ENCODE data around the gene GORASP2. TPM values are rescaled to one million over a fixed set of nuclear protein-coding genes. Genes with fewer than 3 reads are reported as not detected.

GORASP2 gene
- total and polyA plus RNA-seq, 11 donors: 24.5 to 84.9 (median 62.6) TPM

GRCh38 chr2:170930991-170931266, 1.9 kb downstream of the GORASP2 start:
- Histone ChIP-seq H3K9me3 (no peaks in the 10 kb centered on the region), H3K4me1 (peaks cover 0 to 47% (median 36%) of the 10 kb centered on the region in 12 donors), H3K4me3 (peak overlapping the region in 9 of 12 donors; percentile 73 to 97 (median 91))

GRCh38 chr2:170932166-170932565, 3.1 kb downstream of the GORASP2 start:
- no peak for TF ChIP-seq POLR2A (IDR thresholded peaks at IDR 0.05)
- TF ChIP-seq, protein P1, sequence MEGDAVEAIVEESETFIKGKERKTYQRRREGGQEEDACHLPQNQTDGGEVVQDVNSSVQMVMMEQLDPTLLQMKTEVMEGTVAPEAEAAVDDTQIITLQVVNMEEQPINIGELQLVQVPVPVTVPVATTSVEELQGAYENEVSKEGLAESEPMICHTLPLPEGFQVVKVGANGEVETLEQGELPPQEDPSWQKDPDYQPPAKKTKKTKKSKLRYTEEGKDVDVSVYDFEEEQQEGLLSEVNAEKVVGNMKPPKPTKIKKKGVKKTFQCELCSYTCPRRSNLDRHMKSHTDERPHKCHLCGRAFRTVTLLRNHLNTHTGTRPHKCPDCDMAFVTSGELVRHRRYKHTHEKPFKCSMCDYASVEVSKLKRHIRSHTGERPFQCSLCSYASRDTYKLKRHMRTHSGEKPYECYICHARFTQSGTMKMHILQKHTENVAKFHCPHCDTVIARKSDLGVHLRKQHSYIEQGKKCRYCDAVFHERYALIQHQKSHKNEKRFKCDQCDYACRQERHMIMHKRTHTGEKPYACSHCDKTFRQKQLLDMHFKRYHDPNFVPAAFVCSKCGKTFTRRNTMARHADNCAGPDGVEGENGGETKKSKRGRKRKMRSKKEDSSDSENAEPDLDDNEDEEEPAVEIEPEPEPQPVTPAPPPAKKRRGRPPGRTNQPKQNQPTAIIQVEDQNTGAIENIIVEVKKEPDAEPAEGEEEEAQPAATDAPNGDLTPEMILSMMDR (IDR thresholded peaks at IDR 0.05): no peak
- no peaks in the 10 kb centered on the region for H3K9me3 ChIP-seq
- ATAC-seq: no peak
- DNase-seq: no peak
- H3K27me3 ChIP-seq: no peaks in the 10 kb centered on the region
- intact Hi-C loops (cut with DNase I): no loop called here
- peaks cover 0 to 18% (median 6%) of the 10 kb centered on the region in 9 donors for H3K36me3 ChIP-seq
- H3K4me1 ChIP-seq: peaks cover 0 to 50% (median 36%) of the 10 kb centered on the region in 12 donors
- H3K4me3 ChIP-seq: no peak overlapping the region
- WGBS, 4 donors: 54 to 69% (median 60%) methylated on average over 1 of the region's 1 CpG
- no peak overlapping the region for H3K27ac ChIP-seq

More at GRCh38 chr2:170930991-170931266, 1.9 kb downstream of the GORASP2 start:
- 21 to 42% (median 29%) methylated on average over 4 of the region's 4 CpGs for WGBS, 4 donors
- peak overlapping the region in 6 of 12 donors; percentile 91 to 96 (median 94) for H3K27ac ChIP-seq
- no peaks in the 10 kb centered on the region for H3K27me3 ChIP-seq
- DNase-seq: no peak
- peaks cover 0 to 9% (median 0%) of the 10 kb centered on the region in 9 donors for H3K36me3 ChIP-seq
- no peak for ATAC-seq
- intact Hi-C loops (cut with DNase I): no loop called here
- TF ChIP-seq, protein P1 (IDR thresholded peaks at IDR 0.05): no peak
- TF ChIP-seq POLR2A (IDR thresholded peaks at IDR 0.05): no peak

DNA sequence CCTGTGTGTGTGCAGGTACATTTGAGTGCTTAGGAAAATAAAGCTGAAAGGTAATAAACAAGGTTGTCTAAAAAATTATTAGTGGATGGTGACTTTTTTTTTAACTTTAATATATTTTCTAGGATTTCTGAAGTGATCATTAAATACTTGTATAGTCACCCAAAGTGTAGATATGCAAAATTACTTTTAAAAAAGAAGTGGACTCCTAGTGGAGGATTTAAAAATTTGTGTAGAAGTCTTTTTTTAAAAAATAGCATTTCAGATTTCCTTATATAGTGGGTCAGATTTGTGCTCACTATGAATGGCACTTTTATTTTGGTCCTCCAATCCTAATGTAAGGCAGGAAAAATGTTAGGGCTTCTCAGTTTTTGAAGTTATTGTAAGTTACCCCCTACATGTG, 3.9 kb downstream of the GORASP2 start:
- peaks cover 0 to 22% (median 11%) of the 10 kb centered on the region in 9 donors for H3K36me3 ChIP-seq
- no peak overlapping the region for H3K4me3 ChIP-seq
- H3K27ac ChIP-seq: no peak overlapping the region
- no peak for TF ChIP-seq POLR2A (IDR thresholded peaks at IDR 0.05)
- TF ChIP-seq, protein P1 (IDR thresholded peaks at IDR 0.05): no peak
- ATAC-seq: no peak
- H3K4me1 ChIP-seq: peaks cover 0 to 57% (median 36%) of the 10 kb centered on the region in 12 donors
- H3K27me3 ChIP-seq: no peaks in the 10 kb centered on the region
- intact Hi-C loops (cut with DNase I): no loop called here
- DNase-seq: no peak
- H3K9me3 ChIP-seq: no peaks in the 10 kb centered on the region

GRCh38 chr2:170937709-170938379, 8.8 kb downstream of the GORASP2 start:
- H3K36me3 ChIP-seq: peaks cover 0 to 22% (median 11%) of the 10 kb centered on the region in 9 donors
- WGBS, 4 donors: 61 to 63% (median 61%) methylated on average over 3 of the region's 3 CpGs
- H3K4me3 ChIP-seq: no peak overlapping the region
- DNase-seq (no peak), ATAC-seq (no peak)
- H3K27ac ChIP-seq: no peak overlapping the region
- peaks cover 0 to 52% (median 21%) of the 10 kb centered on the region in 12 donors for H3K4me1 ChIP-seq
- H3K9me3 ChIP-seq: no peaks in the 10 kb centered on the region
- TF ChIP-seq POLR2A (IDR thresholded peaks at IDR 0.05): no peak
- TF ChIP-seq, protein P1 (IDR thresholded peaks at IDR 0.05): no peak
- intact Hi-C loops (cut with DNase I): no loop called here
- no peaks in the 10 kb centered on the region for H3K27me3 ChIP-seq

All from heart left ventricle (tissue), 16 donors.